Gastroesophageal sphincter (tissue), 4 donors: ENCODE results near the gene ILK. TPM values are rescaled to one million over a fixed set of nuclear protein-coding genes. Genes with fewer than 3 reads are reported as not detected.

ENCODE experiments used
- ATAC-seq: fragments of 150-250 bp; one replicate; pipeline ENCODE4 v1.9.1; 2016; ENCODE audit warnings: mild to moderate bottlenecking, moderate library complexity
- H3K27ac ChIP-seq, 4 donors: fragments of 200-600 bp; sonication (generic) in 3 of 4; 1 replicate in 3 of 4; 2 replicates in 1 of 4; pipeline ENCODE4 v1.5.1; 2016 to 2019
- H3K27me3 ChIP-seq: fragments of 200-600 bp; sonication (generic); one replicate; pipeline ENCODE4 v1.5.1; 2019
- H3K36me3 ChIP-seq, 2 donors: fragments of 200-600 bp; sonication (generic); one replicate each; pipeline ENCODE4 v1.5.1; 2019; ENCODE audit warnings: control low read depth in 1 of 2
- H3K4me1 ChIP-seq, 3 donors: fragments of 200-600 bp; sonication (generic); 1 replicate in 2 of 3; 2 replicates in 1 of 3; pipeline ENCODE4 v1.5.1; 2016 to 2019; ENCODE audit warnings: control low read depth in 2 of 3
- H3K4me3 ChIP-seq, 2 donors: fragments of 200-600 bp; sonication (generic); one replicate each; pipeline ENCODE4 v1.5.1; 2019; ENCODE audit warnings: mild to moderate bottlenecking in 1 of 2, moderate library complexity in 1 of 2
- H3K9me3 ChIP-seq, 3 donors: fragments of 200-600 bp; sonication (generic); one replicate each; pipeline ENCODE4 v1.5.1; 2017 to 2019; ENCODE audit warnings: control low read depth in 2 of 3
- EP300 ChIP-seq: sonication (generic); formaldehyde crosslinking; IDR thresholded peaks from one replicate; pipeline ENCODE4 v1.6.1; 2017; ENCODE audit warnings: antibody characterized with exemption, mild to moderate bottlenecking
- POLR2A ChIP-seq, 2 donors: fragments of 450-650 bp; IDR thresholded peaks; one replicate each; pipeline ENCODE4 v1.6.1; 2017; ENCODE audit warnings: antibody characterized with exemption in 2 of 2, mild to moderate bottlenecking in 2 of 2, moderate library complexity in 1 of 2
- POLR2AphosphoS5 ChIP-seq: sonication (generic); formaldehyde crosslinking; IDR thresholded peaks from one replicate; pipeline ENCODE4 v1.6.1; 2017; ENCODE audit warnings: antibody characterized with exemption
- WGBS, 2 donors: methylation state at CpG; one replicate each; pipeline ENCODE4 v1.1.5; 2018; ENCODE audit warnings: low coverage in 1 of 2; 5-methylcytosine and 5-hydroxymethylcytosine counted together
- total RNA-seq, 4 donors: library from RNA; depleted of rRNA; stranded (reverse); fragments of >200 nt; gene quantifications; one replicate each; pipeline ENCODE4 v1.1.0, GENCODE V29; 2016
- TF ChIP-seq, protein P1 (sequence below), 4 experiments: fragments of 200-600 bp in 2 of 4; fragments of 450-650 bp in 2 of 4; sonication (generic) in 1 of 4; IDR thresholded peaks; one replicate each; pipeline ENCODE4 v1.5.1; 2017 to 2019; ENCODE audit warnings: antibody characterized with exemption in 4 of 4, mild to moderate bottlenecking in 2 of 4, moderate library complexity in 2 of 4

ILK gene
- total RNA-seq, 4 donors from 2014 or later, result 395 to 658 (median 466) TPM

DNA sequence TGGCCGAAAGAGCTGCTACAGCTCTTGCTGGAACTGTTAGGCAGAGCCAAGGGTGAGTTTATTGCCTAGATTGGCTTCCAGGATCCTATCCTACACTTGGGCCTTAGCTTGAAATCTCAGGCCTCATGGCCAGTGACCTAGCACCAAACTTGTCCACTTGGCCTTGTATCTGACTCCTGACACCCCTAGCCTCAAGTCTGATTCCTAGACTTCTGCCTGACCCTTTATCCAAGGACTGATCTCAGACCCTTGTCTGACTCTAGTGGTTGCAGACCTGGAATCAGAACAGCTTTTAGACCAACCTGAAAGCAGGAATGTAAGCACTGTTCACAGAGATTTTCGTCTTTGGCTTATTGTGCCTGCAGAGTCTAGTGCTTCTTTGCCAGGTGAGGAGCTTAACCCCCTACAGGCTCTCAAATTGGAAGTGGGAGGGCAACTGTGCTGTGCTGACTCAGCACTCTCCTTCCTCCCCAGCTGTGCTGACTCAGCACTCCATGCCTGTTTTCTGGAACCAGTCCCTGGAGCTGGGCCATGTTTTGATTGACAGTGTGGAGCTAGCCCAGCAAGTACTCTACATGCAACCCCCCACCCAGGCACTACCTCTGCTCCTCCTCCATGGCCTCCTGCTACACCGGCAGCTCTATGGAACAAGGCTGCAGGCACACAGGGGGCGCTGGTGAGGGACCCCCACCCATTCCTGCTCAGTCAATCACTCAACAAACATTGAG lies 35.2 kb upstream of the ILK start:
- Histone ChIP-seq H3K27me3 (no peaks in the 10 kb centered on the region), H3K9me3 (no peaks in the 10 kb centered on the region), H3K27ac (no peak overlapping the region), H3K36me3 (peaks cover 0 to 58% of the 10 kb centered on the region in 2 donors), H3K4me3 (no peak overlapping the region), H3K4me1 (peaks cover 0 to 19% (median 0%) of the 10 kb centered on the region in 3 donors)
- WGBS, 2 donors, result 37% methylated on average over 2 of the region's 4 CpGs; no CpG with 5 or more reads in 1 of the 2 donors
- ATAC-seq, result no peak
- TF ChIP-seq, protein P1, sequence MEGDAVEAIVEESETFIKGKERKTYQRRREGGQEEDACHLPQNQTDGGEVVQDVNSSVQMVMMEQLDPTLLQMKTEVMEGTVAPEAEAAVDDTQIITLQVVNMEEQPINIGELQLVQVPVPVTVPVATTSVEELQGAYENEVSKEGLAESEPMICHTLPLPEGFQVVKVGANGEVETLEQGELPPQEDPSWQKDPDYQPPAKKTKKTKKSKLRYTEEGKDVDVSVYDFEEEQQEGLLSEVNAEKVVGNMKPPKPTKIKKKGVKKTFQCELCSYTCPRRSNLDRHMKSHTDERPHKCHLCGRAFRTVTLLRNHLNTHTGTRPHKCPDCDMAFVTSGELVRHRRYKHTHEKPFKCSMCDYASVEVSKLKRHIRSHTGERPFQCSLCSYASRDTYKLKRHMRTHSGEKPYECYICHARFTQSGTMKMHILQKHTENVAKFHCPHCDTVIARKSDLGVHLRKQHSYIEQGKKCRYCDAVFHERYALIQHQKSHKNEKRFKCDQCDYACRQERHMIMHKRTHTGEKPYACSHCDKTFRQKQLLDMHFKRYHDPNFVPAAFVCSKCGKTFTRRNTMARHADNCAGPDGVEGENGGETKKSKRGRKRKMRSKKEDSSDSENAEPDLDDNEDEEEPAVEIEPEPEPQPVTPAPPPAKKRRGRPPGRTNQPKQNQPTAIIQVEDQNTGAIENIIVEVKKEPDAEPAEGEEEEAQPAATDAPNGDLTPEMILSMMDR (IDR thresholded peaks at IDR 0.05), result no peak
- TF ChIP-seq POLR2A (IDR thresholded peaks at IDR 0.05) (no peak), EP300 (no peak), POLR2AphosphoS5 (no peak)

DNA sequence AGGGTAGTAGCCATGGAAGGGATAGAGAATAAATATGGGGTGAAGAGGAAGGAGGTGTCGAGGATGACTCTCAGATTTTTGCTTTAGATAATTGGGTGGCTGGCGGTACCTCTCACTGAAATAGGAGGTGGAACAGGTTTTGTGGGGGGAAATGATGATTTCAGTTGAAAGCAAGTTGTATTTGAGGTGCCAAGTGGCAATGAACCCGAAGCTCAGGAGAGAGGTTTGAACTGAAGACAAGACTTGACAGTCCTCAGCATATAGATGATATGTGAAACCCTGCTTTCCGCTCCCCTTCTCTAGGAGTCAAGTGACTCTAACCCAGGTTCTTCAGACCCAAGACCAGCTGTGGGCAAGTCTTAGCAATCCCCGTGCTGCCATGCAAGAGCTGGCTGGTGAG lies 33.9 kb upstream of the ILK start:
- 97 to 100% methylated on average over 2 to 3 of the region's 5 CpGs for WGBS, 2 donors
- Histone ChIP-seq H3K9me3 (no peaks in the 10 kb centered on the region), H3K36me3 (peaks cover 0 to 45% of the 10 kb centered on the region in 2 donors), H3K4me3 (no peak overlapping the region), H3K27me3 (no peaks in the 10 kb centered on the region), H3K4me1 (peaks cover 0 to 19% (median 0%) of the 10 kb centered on the region in 3 donors), H3K27ac (no peak overlapping the region)
- TF ChIP-seq EP300 (no peak), POLR2A (IDR thresholded peaks at IDR 0.05) (no peak), POLR2AphosphoS5 (no peak)
- TF ChIP-seq, protein P1 (IDR thresholded peaks at IDR 0.05), result no peak
- ATAC-seq, result no peak

DNA sequence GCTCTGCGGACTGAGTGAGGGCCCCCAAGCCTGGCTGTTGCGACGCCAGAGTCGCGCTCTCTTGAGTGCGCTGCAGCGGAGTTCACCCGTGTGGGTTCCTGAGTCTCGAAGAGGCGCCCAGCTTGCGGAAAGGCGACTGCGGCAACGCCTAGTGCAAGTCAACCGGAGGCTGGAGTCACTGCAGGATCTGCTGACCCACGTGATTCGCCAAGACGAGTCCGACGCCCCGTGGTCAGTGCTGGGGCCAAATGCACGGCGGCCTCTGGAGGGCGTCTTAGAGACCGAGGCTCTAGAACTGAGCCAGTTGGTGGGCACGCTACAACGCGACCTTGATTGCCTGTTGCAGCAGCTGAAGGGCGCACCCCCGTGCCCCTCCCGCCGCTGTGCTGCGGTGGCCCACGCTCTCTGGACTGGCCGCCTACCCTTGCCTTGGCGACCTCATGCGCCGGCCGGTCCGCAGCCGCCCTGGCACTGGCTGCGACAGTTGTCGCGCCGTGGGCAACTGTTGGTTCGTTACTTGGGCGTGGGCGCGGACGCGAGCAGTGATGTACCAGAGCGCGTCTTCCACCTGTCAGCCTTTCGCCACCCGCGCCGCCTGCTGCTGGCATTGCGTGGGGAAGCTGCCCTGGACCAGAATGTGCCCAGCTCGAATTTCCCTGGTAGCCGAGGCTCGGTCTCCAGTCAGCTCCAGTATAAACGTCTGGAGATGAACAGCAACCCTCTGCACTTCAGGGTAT lies 32.7 kb upstream of the ILK start:
- no peaks in the 10 kb centered on the region for H3K9me3 ChIP-seq
- H3K36me3 ChIP-seq, result peaks cover 0 to 41% of the 10 kb centered on the region in 2 donors
- peaks cover 0 to 26% (median 0%) of the 10 kb centered on the region in 3 donors for H3K4me1 ChIP-seq
- H3K27ac ChIP-seq, result no peak overlapping the region
- TF ChIP-seq POLR2A (IDR thresholded peaks at IDR 0.05) (no peak), EP300 (no peak), POLR2AphosphoS5 (no peak)
- TF ChIP-seq, protein P1 (IDR thresholded peaks at IDR 0.05), result no peak
- no peak overlapping the region for H3K4me3 ChIP-seq
- WGBS, 2 donors, result 90% methylated on average over 4 of the region's 62 CpGs; no CpG with 5 or more reads in 1 of the 2 donors
- no peaks in the 10 kb centered on the region for H3K27me3 ChIP-seq
- ATAC-seq, result no peak

DNA sequence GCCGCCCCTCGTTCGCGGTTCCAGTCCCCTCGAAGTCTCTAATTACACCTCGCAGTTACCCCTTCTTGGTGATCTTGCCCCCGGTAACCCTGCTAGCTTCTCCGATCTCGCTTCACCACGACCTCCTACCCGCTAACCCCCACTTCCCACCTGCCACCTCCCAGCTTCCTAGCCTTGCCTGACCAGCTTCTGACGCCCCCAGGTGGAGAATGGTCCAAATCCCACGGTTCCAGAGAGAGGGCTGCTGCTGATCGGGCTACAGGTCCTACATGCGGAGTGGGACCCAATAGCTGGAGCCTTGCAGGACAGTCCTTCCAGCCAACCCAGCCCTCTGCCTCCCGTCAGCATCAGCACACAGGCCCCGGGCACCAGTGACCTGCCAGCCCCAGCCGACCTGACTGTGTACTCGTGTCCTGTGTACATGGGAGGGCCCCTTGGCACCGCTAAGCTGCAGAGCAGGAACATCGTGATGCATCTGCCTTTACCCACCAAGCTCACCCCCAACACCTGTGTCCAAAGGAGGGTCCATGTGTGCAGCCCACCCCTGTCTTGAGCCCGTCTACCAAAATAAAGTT lies 32.1 kb upstream of the ILK start:
- WGBS, 2 donors, result 36 to 50% methylated on average over 7 to 11 of the region's 22 CpGs
- Histone ChIP-seq H3K9me3 (no peaks in the 10 kb centered on the region), H3K4me1 (peaks cover 0 to 30% (median 2%) of the 10 kb centered on the region in 3 donors), H3K4me3 (no peak overlapping the region), H3K27ac (no peak overlapping the region), H3K27me3 (no peaks in the 10 kb centered on the region), H3K36me3 (peaks cover 0 to 34% of the 10 kb centered on the region in 2 donors)
- peak; percentile 15 for ATAC-seq
- TF ChIP-seq POLR2AphosphoS5, result no peak

DNA sequence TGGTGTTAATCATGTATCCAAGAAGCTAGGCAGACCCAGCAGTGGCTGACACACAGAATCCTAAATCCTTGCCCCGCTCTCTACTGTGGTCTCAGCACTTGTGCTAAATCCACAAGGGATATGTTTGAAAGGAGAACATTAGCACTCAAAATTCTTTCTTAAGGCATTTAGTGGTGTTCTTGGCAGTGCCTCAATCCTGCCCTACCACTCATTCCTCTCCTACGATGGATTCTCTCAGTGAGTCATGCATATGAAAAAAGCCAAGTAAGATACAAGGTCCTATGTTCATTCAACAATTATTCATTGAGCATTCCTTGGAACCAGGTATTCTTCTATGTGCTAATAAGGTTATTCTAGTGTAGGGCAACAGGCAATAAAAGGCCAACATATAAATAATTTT lies 31.4 kb upstream of the ILK start:
- Histone ChIP-seq H3K27me3 (no peaks in the 10 kb centered on the region), H3K4me3 (no peak overlapping the region), H3K9me3 (no peaks in the 10 kb centered on the region), H3K4me1 (peaks cover 3 to 37% (median 9%) of the 10 kb centered on the region in 3 donors), H3K27ac (no peak overlapping the region), H3K36me3 (peaks cover 0 to 27% of the 10 kb centered on the region in 2 donors)
- 59 to 60% methylated on average over 1 to 2 of the region's 2 CpGs for WGBS, 2 donors
- TF ChIP-seq EP300 (no peak), POLR2AphosphoS5 (peak; percentile 57)
- ATAC-seq, result peak; percentile 24
